ENCODE measurements around the gene SOST. TPM values are rescaled to one million over a fixed set of nuclear protein-coding genes. Genes with fewer than 3 reads are reported as not detected.

Gene SOST
- total RNA-seq, 1 donor = 0.09 TPM

DNA sequence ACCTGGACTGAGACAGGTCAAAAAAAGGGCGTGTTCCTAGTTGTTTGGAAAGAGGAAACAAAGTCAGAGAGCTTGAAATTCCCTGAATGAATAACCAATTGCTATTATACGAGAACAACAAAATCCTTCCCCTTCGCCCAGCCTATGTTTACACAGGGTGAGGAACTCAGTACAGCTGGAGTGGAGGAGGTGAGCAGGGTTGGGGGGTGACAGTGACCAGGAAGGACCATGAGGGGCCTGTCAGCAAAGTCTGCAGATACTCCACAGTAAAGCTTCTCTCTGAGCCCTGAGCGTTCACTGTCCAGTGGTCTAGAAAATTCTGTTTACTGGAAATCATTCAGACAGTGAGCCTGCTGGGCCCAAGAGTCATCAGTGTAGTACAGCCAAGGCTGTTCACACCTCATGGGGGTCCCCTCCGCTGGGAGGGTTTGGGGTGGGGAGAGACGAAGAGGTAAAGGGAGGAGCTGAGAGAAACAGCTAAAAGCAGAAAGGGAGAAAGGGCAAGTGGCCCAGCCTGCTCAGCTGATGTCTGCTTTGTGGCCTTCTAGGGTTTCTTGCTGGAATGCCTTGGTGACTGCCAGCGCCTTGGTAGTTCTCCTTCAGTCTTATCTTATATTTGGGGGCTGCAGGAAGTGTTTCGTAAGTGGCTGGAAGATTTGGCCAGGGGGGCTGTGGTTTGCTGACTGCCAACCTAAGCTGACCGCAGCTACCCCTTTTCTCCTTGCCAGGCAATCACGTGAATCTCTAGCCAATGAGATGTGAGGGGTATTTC, 14.5 kb upstream of the SOST start:
- TF ChIP-seq, protein P1, sequence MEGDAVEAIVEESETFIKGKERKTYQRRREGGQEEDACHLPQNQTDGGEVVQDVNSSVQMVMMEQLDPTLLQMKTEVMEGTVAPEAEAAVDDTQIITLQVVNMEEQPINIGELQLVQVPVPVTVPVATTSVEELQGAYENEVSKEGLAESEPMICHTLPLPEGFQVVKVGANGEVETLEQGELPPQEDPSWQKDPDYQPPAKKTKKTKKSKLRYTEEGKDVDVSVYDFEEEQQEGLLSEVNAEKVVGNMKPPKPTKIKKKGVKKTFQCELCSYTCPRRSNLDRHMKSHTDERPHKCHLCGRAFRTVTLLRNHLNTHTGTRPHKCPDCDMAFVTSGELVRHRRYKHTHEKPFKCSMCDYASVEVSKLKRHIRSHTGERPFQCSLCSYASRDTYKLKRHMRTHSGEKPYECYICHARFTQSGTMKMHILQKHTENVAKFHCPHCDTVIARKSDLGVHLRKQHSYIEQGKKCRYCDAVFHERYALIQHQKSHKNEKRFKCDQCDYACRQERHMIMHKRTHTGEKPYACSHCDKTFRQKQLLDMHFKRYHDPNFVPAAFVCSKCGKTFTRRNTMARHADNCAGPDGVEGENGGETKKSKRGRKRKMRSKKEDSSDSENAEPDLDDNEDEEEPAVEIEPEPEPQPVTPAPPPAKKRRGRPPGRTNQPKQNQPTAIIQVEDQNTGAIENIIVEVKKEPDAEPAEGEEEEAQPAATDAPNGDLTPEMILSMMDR (IDR thresholded peaks at IDR 0.05; ENCODE audit: insufficient read depth, low read length) = no peak
- DNase-seq (ENCODE audit: low read depth) = peak; percentile 47
- no peak overlapping the region for H3K4me3 ChIP-seq (ENCODE audit: low read depth, low read length)

DNA sequence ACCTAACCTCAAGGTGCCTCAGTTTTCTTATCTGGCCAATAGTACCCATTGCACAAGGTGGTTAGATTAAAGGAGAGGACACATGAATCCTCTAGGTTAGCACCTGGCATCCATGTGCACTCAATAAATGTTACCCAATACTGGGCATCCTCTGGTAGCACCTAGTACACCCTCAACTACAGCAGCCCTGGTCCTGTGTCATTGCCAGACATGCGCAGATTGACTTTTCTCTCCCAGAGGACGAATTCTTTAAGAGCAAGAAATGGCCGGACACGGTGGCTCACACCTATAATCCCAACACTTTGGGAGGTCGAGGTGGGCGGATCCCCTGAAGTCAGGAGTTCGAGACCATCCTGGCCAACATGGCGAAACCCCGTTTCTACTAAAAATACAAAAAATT, 12.9 kb upstream of the SOST start:
- DNase-seq (ENCODE audit: low read depth) = no peak
- TF ChIP-seq, protein P1 (IDR thresholded peaks at IDR 0.05; ENCODE audit: insufficient read depth, low read length) = no peak
- H3K4me3 ChIP-seq (ENCODE audit: low read depth, low read length) = no peak overlapping the region

DNA sequence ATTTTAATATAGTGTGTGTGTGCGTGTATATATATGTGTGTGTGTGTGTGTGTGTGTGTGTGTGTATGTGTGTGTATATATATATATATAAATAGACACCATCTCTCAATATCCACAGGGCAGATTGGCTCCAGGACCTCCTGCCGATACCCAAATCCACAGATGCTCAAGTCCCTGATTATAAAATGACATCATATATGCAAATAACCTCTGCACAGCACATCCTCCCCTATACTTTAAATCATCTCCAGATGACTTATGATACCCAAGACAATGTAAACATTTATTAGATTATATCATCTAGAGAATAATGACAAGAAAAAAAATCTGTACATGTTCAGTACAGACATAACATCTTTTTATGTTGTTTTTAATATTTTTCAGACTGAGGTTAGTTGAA, 12.4 kb upstream of the SOST start:
- no peak for DNase-seq (ENCODE audit: low read depth)
- no peak overlapping the region for H3K4me3 ChIP-seq (ENCODE audit: low read depth, low read length)
- TF ChIP-seq, protein P1 (IDR thresholded peaks at IDR 0.05; ENCODE audit: insufficient read depth, low read length) = no peak

DNA sequence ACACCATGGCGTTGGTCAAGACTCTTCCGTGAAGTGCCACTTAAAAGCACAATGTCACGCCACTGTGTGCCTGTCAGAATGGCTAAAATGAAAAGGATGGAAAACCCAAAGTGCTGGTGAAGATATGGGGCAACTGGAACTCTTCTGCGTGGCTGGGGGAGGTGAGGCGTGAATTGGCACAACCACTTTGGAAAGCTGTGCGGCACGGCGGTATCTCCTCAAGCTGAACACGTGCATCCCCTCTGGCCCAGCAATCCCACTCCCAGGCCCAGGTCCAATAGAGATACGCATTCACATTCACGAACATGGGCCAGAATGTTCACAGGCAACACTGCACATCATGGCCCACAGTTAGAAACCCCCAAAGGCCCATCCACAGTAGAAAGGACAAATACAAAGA, 11.3 kb upstream of the SOST start:
- no peak overlapping the region for H3K4me3 ChIP-seq (ENCODE audit: low read depth, low read length)
- DNase-seq (ENCODE audit: low read depth) = no peak
- TF ChIP-seq, protein P1 (IDR thresholded peaks at IDR 0.05; ENCODE audit: insufficient read depth, low read length) = no peak

DNA sequence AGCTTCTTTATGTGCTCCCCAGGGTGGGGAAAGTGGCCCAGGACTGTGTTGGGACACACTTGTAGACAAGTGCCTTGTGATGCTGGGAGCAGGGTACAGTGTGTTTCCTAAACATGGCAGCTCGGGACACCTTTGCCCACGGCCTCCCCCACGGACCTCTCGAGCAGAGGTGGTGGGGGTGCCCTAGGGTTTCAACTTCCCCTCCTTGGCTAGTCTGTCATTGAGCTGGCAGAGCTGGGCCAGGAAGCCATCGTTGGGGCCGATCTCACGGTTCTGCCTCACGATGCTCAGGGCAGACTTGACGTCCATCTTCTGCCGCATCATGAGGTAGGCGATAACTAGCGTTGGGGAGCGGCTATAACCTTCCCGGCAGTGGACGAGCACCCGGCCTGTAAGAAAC, 10.8 kb upstream of the SOST start:
- H3K4me3 ChIP-seq (ENCODE audit: low read depth, low read length) = no peak overlapping the region
- TF ChIP-seq, protein P1 (IDR thresholded peaks at IDR 0.05; ENCODE audit: insufficient read depth, low read length) = no peak
- DNase-seq (ENCODE audit: low read depth) = no peak

DNA sequence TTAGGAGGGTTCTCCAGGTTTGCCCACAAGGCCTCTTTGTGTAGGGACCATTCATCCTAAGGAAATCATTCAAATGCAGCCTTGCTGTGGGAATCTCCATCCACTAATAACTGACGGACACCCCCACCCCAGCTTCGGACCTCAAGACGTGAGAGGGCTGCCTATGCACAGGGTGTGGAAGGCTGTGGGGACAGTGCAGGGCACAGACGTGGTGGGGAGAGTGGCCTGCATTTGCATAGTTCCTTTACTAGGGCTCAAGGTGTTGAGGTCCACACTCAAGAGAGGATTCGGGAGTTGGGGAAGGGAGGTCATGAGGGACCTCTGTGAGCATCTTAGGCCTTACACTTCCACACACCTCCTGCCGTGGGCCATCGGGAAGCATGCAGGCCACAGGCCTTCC, 10.4 kb upstream of the SOST start:
- TF ChIP-seq, protein P1 (IDR thresholded peaks at IDR 0.05; ENCODE audit: insufficient read depth, low read length) = no peak
- DNase-seq (ENCODE audit: low read depth) = no peak
- no peak overlapping the region for H3K4me3 ChIP-seq (ENCODE audit: low read depth, low read length)

DNA sequence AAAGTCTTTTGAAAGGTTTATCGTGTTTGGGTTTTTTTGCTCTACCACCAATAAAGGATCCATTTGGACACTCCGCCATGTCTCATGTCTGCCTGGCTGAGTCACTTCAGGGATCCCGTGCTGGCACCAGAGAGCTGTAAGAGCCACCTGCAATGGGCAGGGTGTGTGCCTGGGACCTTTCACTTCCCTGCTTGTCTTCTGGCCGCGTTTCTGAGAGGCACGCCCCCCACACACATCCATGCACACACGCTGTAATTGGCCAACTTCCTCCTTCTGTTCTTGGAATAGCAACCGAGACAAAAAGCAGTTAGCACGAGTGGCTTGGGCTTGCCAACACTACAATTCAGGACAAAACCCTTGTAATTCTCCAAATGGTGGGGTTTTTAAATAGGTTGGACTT, 9.8 kb upstream of the SOST start:
- no peak for DNase-seq (ENCODE audit: low read depth)
- no peak overlapping the region for H3K4me3 ChIP-seq (ENCODE audit: low read depth, low read length)

More for the DNA sequence above, 9.8 kb upstream of the SOST start:
- TF ChIP-seq, protein P1 (IDR thresholded peaks at IDR 0.05; ENCODE audit: insufficient read depth, low read length) = no peak

Data from fibroblast of the aortic adventitia (primary cell).